HG03354 (cell line): Measurements from ENCODE around the gene ABCA8.

Experiments used
- ATAC-seq: cut with Tn5 transposase; IDR thresholded peaks from one replicate; pipeline ENCODE4 v1.9.1; 2021; ENCODE audit warnings: mild to moderate bottlenecking; ENCODE audit not compliant: unreplicated experiment, poor library complexity, severe bottlenecking

Gene ABCA8

GRCh38 chr17:68878226-68878885 is 76.8 kb downstream of the ABCA8 start:
- no peak for ATAC-seq

GRCh38 chr17:68871447-68871846 is 83.7 kb downstream of the ABCA8 start:
- ATAC-seq: no peak

GRCh38 chr17:68870976-68871375 is 84.2 kb downstream of the ABCA8 start:
- no peak for ATAC-seq

- ATAC-seq: no peak
Measured at GRCh38 chr17:68870161-68870826, 84.9 kb downstream of the ABCA8 start.

GRCh38 chr17:68868708-68869107 is 86.5 kb downstream of the ABCA8 start:
- no peak for ATAC-seq

GRCh38 chr17:68867759-68868516 is 87.3 kb downstream of the ABCA8 start:
- no peak for ATAC-seq

- ATAC-seq: no peak
Measured at GRCh38 chr17:68865584-68865983, 89.6 kb downstream of the ABCA8 start.

- no peak for ATAC-seq
Measured at GRCh38 chr17:68863091-68863652, 92.0 kb downstream of the ABCA8 start.

GRCh38 chr17:68861602-68862001 is 93.6 kb downstream of the ABCA8 start:
- ATAC-seq: no peak

GRCh38 chr17:68860941-68861340 is 94.3 kb downstream of the ABCA8 start:
- no peak for ATAC-seq

- ATAC-seq: no peak
Measured at GRCh38 chr17:68854452-68854851, 100.7 kb downstream of the ABCA8 start.

GRCh38 chr17:68853439-68853838 is 101.8 kb downstream of the ABCA8 start:
- ATAC-seq: no peak

GRCh38 chr17:68853036-68853435 is 102.2 kb downstream of the ABCA8 start:
- ATAC-seq: no peak

GRCh38 chr17:68851890-68852289 is 103.3 kb downstream of the ABCA8 start:
- no peak for ATAC-seq

- ATAC-seq: no peak
Measured at GRCh38 chr17:68850749-68851510, 104.3 kb downstream of the ABCA8 start.

GRCh38 chr17:68849673-68850610 is 105.2 kb downstream of the ABCA8 start:
- no peak for ATAC-seq

- no peak for ATAC-seq
Measured at GRCh38 chr17:68847711-68848110, 107.5 kb downstream of the ABCA8 start.

GRCh38 chr17:68843522-68843921 is 111.7 kb downstream of the ABCA8 start:
- ATAC-seq: no peak

GRCh38 chr17:68840073-68840472 is 115.1 kb downstream of the ABCA8 start:
- ATAC-seq: no peak
